Ammon's horn (tissue), 1 donor: ENCODE data around the gene SAPCD2.

Experiments
- DNase-seq: peaks from one replicate; pipeline ENCODE4 v3.0.0-alpha.2; 2016; ENCODE audit warnings: low spot score

Gene SAPCD2

GRCh38 chr9:137080260-137081122 lies 10.1 kb upstream of the SAPCD2 start:
- DNase-seq, result no peak

GRCh38 chr9:137079401-137079787 lies 9.0 kb upstream of the SAPCD2 start:
- DNase-seq, result no peak

GRCh38 chr9:137078701-137079400 lies 8.5 kb upstream of the SAPCD2 start:
- no peak for DNase-seq

GRCh38 chr9:137077758-137078693 lies 7.7 kb upstream of the SAPCD2 start:
- DNase-seq, result no peak

GRCh38 chr9:137077010-137077747 lies 6.8 kb upstream of the SAPCD2 start, which contains the start of gene UAP1L1:
Gene UAP1L1 (plus strand): TSS chr9:137077517. CDS start chr9:137077533, 16 bp downstream.
- DNase-seq, result peak; percentile 88

GRCh38 chr9:137076636-137077009 lies 6.3 kb upstream of the SAPCD2 start:
- DNase-seq, result no peak

GRCh38 chr9:137075275-137075775 lies 5.0 kb upstream of the SAPCD2 start:
- no peak for DNase-seq

GRCh38 chr9:137074657-137075274 lies 4.4 kb upstream of the SAPCD2 start:
- DNase-seq, result no peak

GRCh38 chr9:137073992-137074399 lies 3.6 kb upstream of the SAPCD2 start:
- DNase-seq, result no peak

- no peak for DNase-seq
These were observed 925 bp upstream of the SAPCD2 start for GRCh38 chr9:137071282-137071681.

- peak; percentile 95 for DNase-seq
These were observed 534 bp upstream of the SAPCD2 start for GRCh38 chr9:137070906-137071275.

GRCh38 chr9:137069508-137070091 lies 757 bp downstream of the SAPCD2 start:
- DNase-seq, result no peak

- no peak for DNase-seq
These were observed 1.5 kb downstream of the SAPCD2 start for GRCh38 chr9:137068539-137069507.

- peak; percentile 86 for DNase-seq
These were observed 2.4 kb downstream of the SAPCD2 start for GRCh38 chr9:137067860-137068538.

- no peak for DNase-seq
These were observed 4.1 kb downstream of the SAPCD2 start for GRCh38 chr9:137066096-137066861.

- DNase-seq, result no peak
These were observed 4.9 kb downstream of the SAPCD2 start for GRCh38 chr9:137065336-137065967.

- no peak for DNase-seq
These were observed 5.5 kb downstream of the SAPCD2 start for GRCh38 chr9:137064880-137065164.
